Body of pancreas (tissue), 4 donors: ENCODE measurements around the gene SERINC3.

Experiments used
- CTCF ChIP-seq, 7 experiments: fragments of 450-650 bp in 4 of 7; fragments of 200-600 bp in 3 of 7; sonication (generic) in 3 of 7; IDR thresholded peaks; one replicate each; pipeline ENCODE4 v1.5.1; 2016 to 2019; ENCODE audit warnings: antibody characterized with exemption in 7 of 7
- POLR2A ChIP-seq, 3 donors: fragments of 450-650 bp; IDR thresholded peaks; one replicate each; pipeline ENCODE4 v1.6.1; 2016; ENCODE audit warnings: antibody characterized with exemption in 3 of 3, mild to moderate bottlenecking in 2 of 3

GRCh38 chr20:44542890-44543289, 21.0 kb upstream of the SERINC3 start:
- TF ChIP-seq POLR2A (IDR thresholded peaks at IDR 0.05) (no peak), CTCF (IDR thresholded peaks at IDR 0.05) (no peak)
